ENCODE results near the gene LTBR.

LTBR gene

DNA sequence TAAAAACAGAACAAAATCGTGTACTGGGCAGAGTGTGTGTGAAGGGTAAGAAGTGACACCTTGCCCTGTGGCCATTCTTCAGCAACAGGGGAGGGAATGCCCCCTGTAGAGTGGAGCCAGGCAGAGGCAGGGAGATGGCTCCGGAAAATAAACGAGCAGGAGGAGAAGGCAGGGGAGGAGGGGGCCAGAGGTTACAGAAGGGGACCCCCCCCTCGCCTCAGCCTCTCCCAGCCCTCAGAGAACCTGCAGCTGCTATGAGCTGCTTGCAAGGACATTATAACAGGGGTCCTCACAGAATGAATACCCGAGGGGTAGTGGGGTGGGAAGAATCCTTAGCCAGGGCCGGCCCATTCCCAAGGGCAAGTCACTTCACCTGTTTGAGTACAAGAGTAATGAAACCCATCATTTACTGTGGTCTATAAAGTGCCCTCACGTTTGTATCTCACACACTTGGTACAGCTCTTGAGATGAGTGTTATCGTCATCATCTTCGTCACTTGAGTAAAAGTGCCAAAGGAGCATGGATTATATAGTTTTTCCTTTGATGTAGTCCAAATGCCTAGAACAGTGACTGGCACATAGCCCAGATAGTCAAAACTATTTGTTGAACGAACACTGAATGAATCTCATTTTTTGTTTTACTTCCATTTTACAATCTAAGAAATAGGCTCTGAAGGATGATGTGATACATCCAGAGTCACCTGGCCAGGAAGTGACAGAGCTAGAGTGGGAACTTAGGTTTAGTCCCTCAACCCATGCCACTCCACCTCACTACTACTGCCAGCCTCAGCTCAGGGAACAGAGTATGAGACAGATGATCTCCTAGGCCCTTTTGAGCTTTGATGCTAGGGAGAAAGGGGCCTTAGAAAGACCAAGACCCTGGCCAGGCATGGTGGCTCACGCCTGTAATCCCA is 23.1 kb upstream of the LTBR start (continued):
- TF ChIP-seq, protein P1, sequence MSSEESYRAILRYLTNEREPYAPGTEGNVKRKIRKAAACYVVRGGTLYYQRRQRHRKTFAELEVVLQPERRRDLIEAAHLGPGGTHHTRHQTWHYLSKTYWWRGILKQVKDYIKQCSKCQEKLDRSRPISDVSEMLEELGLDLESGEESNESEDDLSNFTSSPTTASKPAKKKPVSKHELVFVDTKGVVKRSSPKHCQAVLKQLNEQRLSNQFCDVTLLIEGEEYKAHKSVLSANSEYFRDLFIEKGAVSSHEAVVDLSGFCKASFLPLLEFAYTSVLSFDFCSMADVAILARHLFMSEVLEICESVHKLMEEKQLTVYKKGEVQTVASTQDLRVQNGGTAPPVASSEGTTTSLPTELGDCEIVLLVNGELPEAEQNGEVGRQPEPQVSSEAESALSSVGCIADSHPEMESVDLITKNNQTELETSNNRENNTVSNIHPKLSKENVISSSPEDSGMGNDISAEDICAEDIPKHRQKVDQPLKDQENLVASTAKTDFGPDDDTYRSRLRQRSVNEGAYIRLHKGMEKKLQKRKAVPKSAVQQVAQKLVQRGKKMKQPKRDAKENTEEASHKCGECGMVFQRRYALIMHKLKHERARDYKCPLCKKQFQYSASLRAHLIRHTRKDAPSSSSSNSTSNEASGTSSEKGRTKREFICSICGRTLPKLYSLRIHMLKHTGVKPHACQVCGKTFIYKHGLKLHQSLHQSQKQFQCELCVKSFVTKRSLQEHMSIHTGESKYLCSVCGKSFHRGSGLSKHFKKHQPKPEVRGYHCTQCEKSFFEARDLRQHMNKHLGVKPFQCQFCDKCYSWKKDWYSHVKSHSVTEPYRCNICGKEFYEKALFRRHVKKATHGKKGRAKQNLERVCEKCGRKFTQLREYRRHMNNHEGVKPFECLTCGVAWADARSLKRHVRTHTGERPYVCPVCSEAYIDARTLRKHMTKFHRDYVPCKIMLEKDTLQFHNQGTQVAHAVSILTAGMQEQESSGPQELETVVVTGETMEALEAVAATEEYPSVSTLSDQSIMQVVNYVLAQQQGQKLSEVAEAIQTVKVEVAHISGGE (tag by site-specific recombination; conservative IDR thresholded peaks at IDR 0.05; ENCODE audit: low read depth) = no peak
- TF ChIP-seq PRDM6 (tag by site-specific recombination; IDR thresholded peaks at IDR 0.05) (0 out of 2 replicates have a peak, but pooled peaks have one; percentile 9), ZNF660 (tag by site-specific recombination; IDR thresholded peaks at IDR 0.05) (no peak)

DNA sequence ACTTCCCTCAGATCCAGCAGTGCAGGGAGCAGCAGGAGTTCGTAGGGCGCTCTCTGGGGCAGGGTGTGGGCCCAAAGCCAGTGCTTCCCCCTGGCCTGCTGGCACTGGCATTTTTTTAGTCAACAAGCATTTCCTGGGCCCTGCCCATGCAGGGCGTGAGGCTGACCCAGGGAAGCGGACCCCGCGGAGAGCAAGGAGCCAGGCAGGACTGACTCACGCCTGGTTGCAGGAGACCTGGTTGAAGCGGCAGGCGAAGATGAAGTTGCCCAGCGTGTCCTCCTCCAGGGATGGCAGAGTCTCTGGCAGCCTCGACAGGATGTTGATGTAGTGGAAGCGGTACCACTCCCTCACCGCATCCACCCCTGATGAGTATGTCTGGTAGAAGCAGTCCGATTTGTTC is 22.1 kb upstream of the LTBR start:
- CTCF ChIA-PET = interaction anchor here (0.5 to 0.7 kb wide), 3 partner anchors 10 to 84 kb away, joined by 3 to 4 read pairs (median 4); no protein-coding TSS in a partner anchor
- Histone ChIP-seq H3K27ac (ENCODE audit: extremely low read depth, low read depth, low read length) (no peak overlapping the region), H3K9me3 (ENCODE audit: control insufficient read depth, insufficient read depth, low read depth, low read length) (no peaks in the 10 kb centered on the region), H3K4me1 (ENCODE audit: control insufficient read depth, insufficient read depth, low read length) (peaks cover 4% of the 10 kb centered on the region), H3K36me3 (ENCODE audit: control insufficient read depth in 2 of 2, insufficient read depth in 1 of 2, low read length in 2 of 2) (no peaks in the 10 kb centered on the region), H3K4me3 (ENCODE audit: low read depth, low read length) (no peak overlapping the region)
- POLR2A ChIA-PET = interaction anchor here (1.5 kb wide), 1 partner anchor 10 kb away, joined by 6 read pairs; no protein-coding TSS in a partner anchor
- TF ChIP-seq ZNF830 (tag by site-specific recombination; IDR thresholded peaks at IDR 0.05; ENCODE audit: low read depth) (no peak), ZIC2 (tag by site-specific recombination; IDR thresholded peaks at IDR 0.05) (peak; percentile 95)

DNA sequence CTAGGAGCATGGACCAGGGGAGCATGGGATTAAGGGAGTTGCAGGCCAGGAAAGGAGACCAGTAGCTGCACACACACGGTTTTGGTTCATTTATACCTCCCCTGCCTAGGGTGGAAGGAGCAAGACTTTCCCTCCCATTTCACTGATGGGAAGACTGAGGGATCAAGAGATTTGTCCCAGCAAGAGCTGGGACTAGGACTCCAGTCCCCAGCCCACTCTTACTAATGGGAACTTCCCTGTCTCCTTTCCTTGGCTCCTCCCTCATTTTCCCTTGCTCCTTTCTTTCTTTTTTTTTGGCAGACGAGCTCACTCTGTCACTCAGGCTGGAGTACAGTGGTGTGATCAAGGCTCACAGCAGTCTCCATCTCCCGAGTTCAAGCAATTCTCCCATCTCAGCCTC is 21.6 kb upstream of the LTBR start:
- Histone ChIP-seq H3K36me3 (ENCODE audit: control insufficient read depth in 2 of 2, insufficient read depth in 1 of 2, low read length in 2 of 2) (no peaks in the 10 kb centered on the region), H3K4me3 (ENCODE audit: low read depth, low read length) (no peak overlapping the region), H3K9me3 (ENCODE audit: control insufficient read depth, insufficient read depth, low read depth, low read length) (no peaks in the 10 kb centered on the region), H3K27ac (ENCODE audit: extremely low read depth, low read depth, low read length) (no peak overlapping the region), H3K4me1 (ENCODE audit: control insufficient read depth, insufficient read depth, low read length) (peaks cover 4% of the 10 kb centered on the region)
- POLR2A ChIA-PET = interaction anchor here (1.1 to 1.9 kb wide), 6 partner anchors 9 to 26 kb away, joined by 3 to 15 read pairs (median 6); partner anchors contain the start of genes SCNN1A and TNFRSF1A
- CTCF ChIA-PET = interaction anchor here (0.7 to 1.2 kb wide), 3 partner anchors 25 to 85 kb away, joined by 3 to 5 read pairs (median 4); no protein-coding TSS in a partner anchor
- no peak for TF ChIP-seq ZNF10 (tag by site-specific recombination; IDR thresholded peaks at IDR 0.05)
- 0 out of 2 replicates have a peak, but pooled peaks have one; percentile 34 for TF ChIP-seq PRDM1 (tag by site-specific recombination; IDR thresholded peaks at IDR 0.05)

DNA sequence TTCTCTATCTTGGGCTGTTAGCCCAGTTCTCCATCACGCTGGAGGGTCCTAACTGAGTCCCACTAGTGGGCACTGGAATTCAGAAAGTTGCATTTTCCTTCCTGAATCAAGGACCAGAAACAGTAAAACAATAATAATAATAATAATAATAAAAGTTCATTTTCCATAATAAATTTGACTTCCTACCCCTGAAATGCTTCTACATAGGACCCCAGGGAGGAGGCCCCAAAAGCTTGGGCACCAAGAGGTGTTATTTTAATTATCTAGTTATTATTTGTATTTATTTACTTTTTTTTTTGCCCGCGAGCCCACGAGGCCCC is 21.0 kb upstream of the LTBR start:
- Histone ChIP-seq H3K9me3 (ENCODE audit: control insufficient read depth, insufficient read depth, low read depth, low read length) (no peaks in the 10 kb centered on the region), H3K4me1 (ENCODE audit: control insufficient read depth, insufficient read depth, low read length) (peaks cover 4% of the 10 kb centered on the region), H3K4me3 (ENCODE audit: low read depth, low read length) (no peak overlapping the region; the same call in 1 of the 2 replicates), H3K36me3 (ENCODE audit: control insufficient read depth in 2 of 2, insufficient read depth in 1 of 2, low read length in 2 of 2) (no peaks in the 10 kb centered on the region), H3K27ac (ENCODE audit: extremely low read depth, low read depth, low read length) (no peak overlapping the region)
- ChIA-PET POLR2A (interaction anchor here (1.1 to 1.9 kb wide), 6 partner anchors 8 to 27 kb away, joined by 3 to 15 read pairs (median 6); partner anchors contain the start of genes SCNN1A and TNFRSF1A), CTCF (interaction anchor here (0.6 to 1.2 kb wide), 3 partner anchors 26 to 79 kb away, joined by 3 to 5 read pairs (median 4); no protein-coding TSS in a partner anchor)
- TF ChIP-seq, protein P2, sequence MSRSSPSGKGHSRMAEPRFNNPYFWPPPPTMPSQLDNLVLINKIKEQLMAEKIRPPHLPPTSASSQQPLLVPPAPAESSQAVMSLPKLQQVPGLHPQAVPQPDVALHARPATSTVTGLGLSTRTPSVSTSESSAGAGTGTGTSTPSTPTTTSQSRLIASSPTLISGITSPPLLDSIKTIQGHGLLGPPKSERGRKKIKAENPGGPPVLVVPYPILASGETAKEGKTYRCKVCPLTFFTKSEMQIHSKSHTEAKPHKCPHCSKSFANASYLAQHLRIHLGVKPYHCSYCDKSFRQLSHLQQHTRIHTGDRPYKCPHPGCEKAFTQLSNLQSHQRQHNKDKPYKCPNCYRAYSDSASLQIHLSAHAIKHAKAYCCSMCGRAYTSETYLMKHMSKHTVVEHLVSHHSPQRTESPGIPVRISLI (tag by site-specific recombination; IDR thresholded peaks at IDR 0.05) = no peak
- TF ChIP-seq ZNF664 (tag by site-specific recombination; IDR thresholded peaks at IDR 0.05) (no peak), ZNF335 (tag by site-specific recombination; conservative IDR thresholded peaks at IDR 0.05) (peak; percentile 69; the same call in 1 of the 2 replicates), ZNF501 (tag by site-specific recombination; IDR thresholded peaks at IDR 0.05) (no peak), REPIN1 (tag by site-specific recombination; IDR thresholded peaks at IDR 0.05; ENCODE audit: low read depth) (0 out of 2 replicates have a peak, but pooled peaks have one; percentile 52), ZNF555 (tag by site-specific recombination; conservative IDR thresholded peaks at IDR 0.05) (no peak), ZBTB8A (tag by site-specific recombination; IDR thresholded peaks at IDR 0.05) (peak; percentile 92; the same call in 1 of the 2 replicates)
- TF ChIP-seq, protein P3, sequence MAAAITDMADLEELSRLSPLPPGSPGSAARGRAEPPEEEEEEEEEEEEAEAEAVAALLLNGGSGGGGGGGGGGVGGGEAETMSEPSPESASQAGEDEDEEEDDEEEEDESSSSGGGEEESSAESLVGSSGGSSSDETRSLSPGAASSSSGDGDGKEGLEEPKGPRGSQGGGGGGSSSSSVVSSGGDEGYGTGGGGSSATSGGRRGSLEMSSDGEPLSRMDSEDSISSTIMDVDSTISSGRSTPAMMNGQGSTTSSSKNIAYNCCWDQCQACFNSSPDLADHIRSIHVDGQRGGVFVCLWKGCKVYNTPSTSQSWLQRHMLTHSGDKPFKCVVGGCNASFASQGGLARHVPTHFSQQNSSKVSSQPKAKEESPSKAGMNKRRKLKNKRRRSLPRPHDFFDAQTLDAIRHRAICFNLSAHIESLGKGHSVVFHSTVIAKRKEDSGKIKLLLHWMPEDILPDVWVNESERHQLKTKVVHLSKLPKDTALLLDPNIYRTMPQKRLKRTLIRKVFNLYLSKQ (tag by site-specific recombination; IDR thresholded peaks at IDR 0.05; ENCODE audit: borderline replicate concordance) = no peak
- TF ChIP-seq, protein P1 (tag by site-specific recombination; conservative IDR thresholded peaks at IDR 0.05; ENCODE audit: low read depth) = no peak
